HG03558 (cell line): Measurements from ENCODE around the gene DDX49.
"Not testable (repeated sequence)": the region's sequence is repeated elsewhere in the genome, so short reads cannot be mapped to it uniquely, and the experiment has no call there.

Experiments used
- ATAC-seq: cut with Tn5 transposase; IDR thresholded peaks from one replicate; pipeline ENCODE4 v1.9.1; 2021; ENCODE audit warnings: moderate number of reproducible peaks; ENCODE audit not compliant: unreplicated experiment; ENCODE audit errors: extremely low read depth

The DDX49 gene

DNA sequence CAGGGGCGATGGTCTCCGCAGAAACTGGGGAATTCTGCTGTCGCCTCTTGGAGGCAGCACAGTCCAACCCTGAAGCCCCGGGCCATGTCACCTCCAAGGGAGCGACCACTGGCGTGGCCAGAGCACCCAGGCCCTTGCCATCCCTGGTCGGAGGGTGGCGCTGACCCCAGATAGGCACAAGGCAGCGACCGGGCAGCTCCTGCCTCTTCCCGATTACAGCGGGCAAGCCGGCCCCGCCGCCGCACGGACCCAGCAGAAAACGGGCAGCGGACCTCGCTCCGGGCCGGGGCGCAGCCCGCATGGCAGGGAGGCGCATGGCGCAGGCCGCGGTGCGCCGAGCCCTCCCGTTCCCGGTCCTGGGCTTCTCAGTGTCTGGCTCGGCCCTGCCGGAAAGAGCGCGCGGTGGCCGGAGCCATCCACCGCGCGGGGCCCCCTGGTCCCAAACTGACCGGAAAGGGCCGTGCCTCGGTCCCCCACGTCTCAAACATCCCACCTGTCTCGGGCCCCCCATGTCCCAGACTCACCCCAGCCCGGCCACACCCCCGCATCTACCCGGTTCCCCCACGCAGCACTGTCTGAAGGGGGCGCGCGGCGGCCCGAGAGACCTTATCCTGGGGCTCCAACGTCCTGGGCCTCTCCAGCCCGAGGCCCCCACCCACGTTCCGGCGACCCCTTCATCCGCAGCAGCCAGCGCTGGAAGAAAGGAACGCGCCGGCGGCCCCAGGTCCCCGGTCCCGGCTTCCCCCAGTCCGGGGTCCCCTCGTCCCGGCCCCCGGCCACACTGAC lies 24.3 kb upstream of the DDX49 start:
- no peak for ATAC-seq

DNA sequence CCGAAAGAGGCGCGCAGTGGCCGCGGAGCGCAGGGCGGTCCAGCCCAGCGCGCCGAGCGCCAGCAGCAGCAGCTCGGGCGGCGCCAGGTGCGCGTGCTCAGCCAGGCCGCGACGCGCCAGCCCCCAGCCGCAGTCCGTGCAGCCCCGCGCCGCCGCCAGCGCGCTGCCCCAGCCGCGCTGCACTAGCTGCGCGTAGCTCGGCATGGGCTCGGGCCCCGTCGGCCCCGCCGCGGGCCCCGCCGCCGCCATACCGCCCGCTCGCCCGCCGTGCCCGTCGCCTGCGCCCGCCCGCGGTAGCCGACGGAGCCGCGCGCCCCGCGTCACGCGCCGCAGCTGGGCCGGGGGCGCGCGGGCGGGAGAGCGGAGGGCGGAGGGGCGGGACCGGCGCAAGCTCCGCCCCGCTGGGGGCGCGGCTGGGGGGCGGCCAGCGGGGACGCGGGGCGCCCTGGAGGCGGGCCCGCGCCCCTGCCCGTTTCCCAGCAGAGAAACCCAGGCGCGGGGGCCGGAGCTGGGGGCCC lies 23.6 kb upstream of the DDX49 start, which contains the start of gene CERS1:
TSS of gene CERS1 (minus strand) at position 335 of the 518 bp plus-strand sequence. CDS start at position 249, 86 bp downstream.
- ATAC-seq = no peak

DNA sequence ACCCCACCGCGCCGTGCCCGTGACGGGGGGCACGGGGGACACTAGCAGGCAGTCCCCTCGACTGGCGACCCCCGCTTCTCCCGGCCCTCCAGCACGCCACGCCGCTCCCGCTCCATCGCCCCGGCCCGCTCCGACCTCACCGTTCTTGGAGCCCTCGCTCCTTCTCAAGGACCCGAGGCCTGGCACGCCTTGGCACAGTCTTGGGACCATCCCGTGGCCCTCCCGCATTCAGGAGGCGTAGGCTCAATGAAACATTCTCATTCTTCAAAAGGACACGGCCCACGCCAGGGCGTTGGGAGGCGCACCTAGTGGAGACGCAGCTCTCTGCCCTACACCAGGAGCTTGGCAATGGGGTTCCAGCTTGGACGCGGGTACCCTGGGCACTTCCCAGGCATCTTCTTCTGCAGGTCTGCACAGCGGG lies 23.1 kb upstream of the DDX49 start:
- ATAC-seq = no peak

DNA sequence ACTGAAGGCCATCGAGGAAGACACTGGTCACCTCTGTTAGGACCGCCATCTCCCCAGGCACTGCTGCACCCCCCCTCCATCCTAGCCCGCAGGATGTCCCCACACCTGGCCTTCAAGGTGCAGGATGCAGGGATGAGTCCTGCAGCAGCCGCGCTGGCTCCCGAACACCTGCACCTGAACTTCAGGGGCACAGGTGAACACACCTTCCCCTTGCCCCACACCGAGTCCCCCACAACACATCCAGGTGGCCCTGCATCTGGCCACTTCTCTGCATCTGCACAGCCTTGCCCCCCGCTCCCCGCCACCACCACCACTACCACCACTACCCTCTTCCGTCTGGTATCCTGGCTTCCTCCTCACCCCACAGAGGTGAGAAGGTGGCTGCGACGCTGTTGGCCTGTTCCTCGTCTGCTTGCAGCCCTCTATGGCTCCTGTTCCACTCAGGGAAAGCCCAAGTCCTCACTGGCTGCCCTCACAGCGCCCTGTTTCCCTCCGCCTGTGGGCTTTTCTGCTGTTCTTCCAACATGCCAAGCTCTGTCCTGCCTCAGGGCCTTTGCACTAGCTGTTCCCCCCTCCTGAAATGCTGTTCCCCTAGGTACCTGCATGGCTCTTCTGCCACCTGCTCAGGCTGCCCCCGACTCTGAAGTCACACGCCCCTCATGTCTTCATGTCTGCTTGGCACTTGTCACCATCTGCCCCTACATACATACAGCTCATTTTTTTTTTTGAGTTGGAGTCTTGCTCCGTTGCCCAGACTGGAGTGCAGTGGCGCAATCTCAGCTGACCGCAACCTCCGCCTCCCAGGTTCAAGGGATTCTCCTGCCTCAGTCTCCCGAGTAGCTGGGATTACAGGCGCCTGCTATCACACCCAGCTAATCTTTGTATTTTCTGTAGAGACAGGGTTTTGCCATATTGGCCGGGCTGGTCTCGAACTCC lies 22.2 kb upstream of the DDX49 start:
- no peak for ATAC-seq

DNA sequence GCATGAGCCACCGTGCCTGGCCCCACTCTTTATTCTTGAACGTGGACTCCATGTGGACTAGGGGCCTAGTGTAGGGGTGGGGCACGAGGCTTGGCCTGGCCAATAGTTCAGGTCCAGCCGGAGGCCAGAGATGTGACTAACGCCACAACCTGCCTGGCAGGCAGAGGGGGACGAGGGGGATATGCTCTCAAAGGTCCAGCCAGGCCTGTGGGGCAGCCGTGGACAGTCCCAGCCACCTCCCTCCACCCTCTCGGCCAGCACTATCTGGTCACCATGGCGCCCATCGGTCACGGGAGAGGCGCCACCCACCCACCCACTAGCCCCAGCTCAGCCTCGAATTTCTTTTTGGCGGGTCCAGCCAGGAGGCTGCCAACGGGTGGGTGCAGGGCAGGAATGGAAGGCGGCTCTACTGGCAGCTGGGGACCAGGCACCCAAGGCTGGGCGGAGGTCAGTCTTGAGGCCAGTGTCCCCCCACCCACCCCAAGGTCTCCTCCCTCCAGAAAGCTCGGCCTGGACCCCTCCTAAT lies 21.4 kb upstream of the DDX49 start:
- no peak for ATAC-seq

DNA sequence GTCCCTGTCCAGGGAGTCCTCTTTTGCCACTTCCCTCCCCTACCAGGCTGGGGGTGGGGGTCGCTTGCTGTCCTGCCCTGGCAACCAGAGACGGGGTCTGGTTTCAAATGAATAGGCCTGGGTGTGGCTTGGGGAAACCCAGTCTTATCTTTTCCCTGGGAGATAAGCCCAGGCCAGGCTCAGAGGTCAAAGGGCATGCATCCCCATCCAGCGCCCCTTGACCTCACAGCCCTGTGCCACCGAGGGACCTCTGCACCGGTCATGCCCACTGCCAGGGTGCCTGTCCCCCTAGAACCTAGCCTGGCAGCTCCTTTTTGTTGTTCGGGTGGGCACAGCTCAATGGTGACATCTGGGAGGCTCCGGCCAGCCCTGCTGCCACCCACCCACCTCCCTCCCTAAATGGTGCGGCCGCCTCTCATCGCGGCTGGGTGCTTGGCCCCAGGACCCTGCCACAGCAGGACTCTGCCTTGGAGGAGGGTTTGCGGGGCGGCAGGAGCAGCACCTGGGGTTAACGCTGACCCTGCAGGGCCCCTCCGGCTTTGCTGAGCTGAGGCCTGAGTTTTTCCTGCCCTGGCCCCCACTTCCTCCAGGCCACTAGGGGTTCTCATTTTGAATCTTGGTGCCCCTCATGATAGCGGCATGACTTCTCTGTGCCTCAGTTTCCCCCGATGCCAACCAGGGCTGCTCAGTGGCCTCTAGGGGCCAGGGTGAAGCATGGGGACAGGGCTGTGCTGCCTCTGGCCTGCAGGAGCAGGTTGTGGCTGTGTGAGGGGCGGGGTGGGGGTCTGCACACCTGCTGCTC lies 20.7 kb upstream of the DDX49 start:
- no peak for ATAC-seq

DNA sequence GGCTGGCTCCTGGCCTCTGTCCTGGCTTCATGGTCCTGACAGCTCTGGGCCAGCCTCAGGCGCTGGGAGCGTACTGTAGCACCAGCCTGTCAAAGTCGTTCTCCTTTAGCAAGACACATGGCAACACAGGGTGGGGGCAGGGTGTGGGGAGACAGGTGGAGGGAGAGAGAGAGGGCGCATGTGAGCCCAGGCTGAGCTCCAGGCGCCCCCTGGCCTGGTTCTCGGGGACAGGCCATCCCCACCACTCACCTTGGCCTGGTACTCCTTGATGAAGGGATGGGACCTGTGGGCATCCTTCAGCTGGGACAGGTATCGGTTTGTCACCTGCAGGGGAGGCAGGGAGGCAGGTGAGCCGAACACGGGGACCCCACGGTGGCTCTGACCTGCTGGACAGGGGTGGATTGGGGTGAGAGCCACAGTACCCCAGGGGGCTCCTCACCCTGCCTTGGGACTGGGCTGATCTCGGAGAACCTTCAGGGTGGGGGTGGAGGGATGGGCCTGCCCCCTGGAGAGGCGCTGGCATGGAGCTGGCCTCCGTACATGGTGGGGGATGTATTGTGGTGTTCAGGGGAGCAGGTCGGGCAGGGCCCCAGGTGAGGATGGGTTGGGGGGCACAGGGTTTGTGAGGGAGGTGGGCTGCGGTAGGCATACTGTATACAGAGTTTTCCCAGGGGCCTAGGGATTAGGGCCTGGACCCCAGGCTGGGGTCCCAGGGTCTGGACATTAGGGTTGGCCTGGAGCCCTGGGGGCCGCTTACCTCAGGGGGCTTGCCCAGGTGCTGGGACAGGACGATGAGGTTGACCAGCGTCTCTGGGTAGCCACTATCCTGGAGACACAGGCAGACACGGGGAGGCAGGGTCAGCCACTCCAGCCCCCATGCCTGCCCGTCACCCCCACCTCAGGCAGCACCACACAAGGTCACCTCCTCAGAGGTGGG lies 19.6 kb upstream of the DDX49 start:
- no peak for ATAC-seq

DNA sequence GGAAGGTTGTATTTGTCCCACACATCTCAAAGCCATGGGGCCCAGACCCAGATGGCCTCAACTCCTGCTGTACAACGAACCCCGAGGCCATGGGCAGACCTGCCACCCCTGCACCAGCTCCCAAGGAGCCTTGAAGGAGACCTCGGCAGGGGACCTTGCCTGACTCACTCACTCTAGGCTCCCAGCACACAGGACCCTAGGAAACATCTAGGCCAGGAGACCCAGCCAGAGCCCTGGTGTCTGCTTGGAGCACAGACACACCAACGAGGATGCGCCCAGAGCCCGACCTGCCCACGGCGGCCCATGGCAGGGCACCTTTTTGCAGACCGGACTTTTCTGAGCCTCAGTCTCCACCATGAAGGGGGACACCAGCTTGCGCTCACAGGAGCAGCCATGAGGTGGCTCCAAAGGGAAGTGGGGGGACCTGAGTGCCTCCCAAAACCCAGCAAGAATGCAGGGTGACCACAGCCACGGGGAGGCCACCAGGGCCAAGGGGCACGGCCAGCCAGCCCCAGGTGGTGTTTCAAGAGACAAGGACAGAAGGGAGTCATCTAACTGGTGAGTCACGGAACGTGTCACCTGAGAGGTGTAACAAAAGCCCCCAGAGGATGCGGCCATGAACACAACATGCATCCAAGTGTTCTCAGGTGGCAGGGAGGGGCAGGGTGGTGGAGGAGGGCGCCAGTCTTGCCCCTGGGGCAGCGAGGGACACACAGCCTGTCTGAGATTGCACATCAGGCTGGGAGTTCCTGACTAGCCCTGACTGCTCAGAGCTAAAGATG lies 18.6 kb upstream of the DDX49 start:
- no peak for ATAC-seq

DNA sequence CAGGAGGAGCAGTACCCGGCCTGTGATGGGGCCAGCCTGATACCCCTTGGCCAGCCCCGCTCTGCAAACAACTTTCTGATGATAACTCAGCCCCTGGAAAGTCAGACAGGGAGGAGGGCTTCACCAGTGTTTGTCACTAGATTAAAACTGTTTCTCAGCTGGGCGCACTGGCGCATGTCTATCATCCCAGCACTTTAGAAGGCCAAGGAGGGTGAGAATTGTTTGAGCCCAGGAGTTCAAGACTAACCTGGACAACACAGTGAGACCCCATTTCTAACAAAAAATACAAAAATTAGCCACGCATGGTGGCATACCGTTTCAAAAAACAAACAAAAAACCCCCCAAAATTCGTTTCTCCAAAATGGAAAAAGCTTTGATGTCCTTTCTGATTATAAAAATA lies 18.0 kb upstream of the DDX49 start:
- no peak for ATAC-seq

DNA sequence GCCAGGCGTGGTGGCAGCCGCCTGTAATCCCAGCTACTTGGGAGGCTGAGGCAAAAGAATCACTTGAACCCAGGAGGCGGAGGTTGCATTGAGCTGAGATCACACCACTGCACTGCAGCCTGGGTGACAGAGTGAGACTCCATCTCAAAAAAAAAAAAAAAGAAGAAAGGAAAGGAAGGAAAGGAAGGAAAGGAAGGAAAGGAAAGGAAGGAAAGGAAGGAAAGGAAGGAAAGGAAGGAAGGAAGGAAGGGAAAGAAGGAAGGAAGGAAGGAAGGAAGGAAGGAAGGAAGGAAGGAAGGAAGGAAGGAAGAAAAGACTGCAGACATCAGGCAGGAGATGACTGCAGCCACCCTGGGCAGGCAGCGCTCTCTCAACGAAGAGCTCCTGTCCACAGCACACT lies 17.0 kb upstream of the DDX49 start:
- ATAC-seq = not testable (repeated sequence)

DNA sequence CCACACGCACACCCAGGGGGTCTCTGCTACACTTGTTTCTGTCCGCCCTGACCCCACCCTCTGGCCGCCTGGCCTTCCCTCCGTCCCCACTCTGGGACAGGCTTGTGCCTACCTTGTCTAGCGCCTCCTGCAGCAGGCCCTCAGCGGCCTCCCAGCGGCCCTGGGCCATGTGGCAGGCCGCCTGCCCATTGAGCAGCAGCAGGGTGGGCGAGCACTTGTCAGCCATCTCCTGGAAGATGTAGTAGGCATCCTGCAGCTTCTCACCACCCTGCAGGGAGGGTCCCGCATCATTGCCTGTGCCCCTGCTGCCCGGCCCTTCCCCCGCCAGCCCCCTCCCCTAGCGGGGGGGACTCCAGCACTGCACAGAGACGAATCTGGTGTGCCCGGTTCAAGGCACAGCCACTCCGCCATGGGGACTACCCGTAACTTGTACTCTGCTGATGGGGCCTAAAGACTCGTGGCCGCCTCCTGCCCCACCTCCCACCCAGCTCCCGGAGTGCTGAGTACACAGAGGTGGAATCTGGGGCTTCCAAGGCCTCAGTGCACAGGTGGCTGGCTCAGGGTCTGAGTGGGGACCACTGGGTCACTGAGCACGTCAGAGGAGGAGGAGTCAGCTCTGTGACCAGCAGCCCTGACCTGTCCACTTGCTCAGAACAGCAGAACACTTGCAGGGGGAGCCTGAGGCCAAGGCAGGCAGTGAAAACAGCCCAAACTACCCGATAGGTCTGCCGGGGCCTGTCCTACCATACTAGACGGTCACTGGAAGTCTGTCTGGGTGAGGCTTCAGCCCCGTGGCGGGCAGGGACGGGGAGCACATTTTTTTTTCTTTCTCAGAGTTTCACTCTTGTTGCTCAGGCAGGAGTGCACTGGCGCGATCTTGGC lies 16.1 kb upstream of the DDX49 start:
- no peak for ATAC-seq

DNA sequence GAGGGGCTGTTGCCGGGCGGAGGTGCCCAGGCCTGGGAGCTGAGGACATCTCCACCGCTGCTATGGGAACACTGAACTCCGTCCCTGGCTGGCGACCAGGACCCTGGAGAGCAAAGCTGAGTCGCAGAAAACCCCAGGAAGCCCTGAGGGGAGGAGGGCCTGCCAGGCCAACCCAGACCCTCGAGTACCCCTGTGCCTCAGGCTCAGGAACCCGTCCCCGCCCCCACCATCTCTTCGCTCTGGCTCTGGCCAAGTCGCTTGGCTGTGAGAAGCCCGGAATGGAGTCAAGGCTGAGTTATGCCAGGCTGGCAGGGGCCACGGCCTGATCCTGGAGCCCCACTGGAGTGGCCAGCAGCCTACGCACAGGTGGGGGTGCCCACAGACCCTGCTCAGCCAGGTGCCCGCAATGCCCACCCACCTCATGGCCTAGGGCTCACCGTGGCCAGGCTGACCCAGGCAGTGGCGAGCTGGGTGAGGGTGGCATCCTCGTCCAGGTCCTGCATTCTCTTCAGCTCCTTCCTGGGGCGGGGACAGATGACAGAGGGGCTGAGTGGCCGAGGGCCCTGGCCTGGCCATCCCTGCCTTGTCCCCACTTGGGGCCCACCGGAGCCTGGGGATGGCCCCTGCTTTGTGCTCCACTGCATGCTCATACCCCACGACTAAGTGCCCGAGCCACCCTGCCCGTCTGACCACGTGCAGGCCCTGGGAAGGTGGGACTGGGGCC lies 15.0 kb upstream of the DDX49 start:
- no peak for ATAC-seq

DNA sequence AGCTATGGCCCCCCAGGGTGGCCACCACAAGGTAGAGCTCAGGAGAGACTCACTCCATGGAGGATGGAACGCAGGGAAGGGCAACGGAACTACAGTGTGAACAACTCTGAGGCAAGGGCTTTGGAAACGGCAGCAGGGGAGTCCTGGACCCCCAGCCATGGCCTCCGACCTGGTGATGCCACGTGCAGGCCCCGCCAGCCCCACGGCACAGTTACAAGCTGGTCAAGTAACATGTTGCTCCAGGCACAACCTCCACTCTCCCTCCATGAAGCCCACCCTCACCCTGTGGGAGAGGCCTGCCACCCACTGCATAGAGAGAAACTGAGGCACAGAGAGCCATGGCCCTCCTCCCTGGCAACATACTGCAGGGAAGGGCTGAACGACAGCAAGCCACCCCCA lies 14.5 kb upstream of the DDX49 start:
- no peak for ATAC-seq

DNA sequence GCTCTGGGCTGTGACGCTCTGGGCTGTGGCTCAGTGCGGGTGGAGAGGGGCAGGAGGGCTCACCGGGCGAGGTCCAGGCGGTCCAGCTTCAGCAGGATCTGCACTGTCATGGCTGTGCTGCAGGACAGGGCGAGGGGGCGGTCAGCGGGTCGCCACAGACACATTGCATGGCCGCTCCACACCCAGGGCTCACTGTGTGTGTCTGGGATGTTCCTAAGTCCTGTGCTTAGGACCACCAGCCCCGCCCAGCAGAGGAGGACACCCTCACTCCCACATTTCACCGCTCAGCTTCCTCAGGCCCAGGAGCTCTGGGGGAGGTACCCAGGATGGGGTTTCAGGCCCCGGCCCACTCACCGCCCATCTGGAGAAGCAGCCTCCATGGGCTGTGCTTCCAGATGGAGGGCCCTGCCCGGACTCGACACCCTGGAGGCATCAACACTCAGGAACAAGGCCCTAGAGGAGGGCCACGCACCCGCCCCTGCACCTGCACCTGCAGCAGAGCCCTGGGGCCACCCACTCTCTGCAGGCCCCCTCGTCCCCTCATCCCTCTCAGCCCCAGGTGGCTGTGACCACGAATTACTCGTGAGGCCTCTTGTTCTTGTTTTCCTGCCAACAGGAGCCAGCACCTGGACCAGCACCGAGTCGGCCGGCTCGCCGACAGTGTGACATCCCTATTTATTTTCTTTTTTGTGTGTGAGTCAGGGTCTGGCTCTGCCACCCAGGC lies 13.8 kb upstream of the DDX49 start:
- ATAC-seq = no peak

DNA sequence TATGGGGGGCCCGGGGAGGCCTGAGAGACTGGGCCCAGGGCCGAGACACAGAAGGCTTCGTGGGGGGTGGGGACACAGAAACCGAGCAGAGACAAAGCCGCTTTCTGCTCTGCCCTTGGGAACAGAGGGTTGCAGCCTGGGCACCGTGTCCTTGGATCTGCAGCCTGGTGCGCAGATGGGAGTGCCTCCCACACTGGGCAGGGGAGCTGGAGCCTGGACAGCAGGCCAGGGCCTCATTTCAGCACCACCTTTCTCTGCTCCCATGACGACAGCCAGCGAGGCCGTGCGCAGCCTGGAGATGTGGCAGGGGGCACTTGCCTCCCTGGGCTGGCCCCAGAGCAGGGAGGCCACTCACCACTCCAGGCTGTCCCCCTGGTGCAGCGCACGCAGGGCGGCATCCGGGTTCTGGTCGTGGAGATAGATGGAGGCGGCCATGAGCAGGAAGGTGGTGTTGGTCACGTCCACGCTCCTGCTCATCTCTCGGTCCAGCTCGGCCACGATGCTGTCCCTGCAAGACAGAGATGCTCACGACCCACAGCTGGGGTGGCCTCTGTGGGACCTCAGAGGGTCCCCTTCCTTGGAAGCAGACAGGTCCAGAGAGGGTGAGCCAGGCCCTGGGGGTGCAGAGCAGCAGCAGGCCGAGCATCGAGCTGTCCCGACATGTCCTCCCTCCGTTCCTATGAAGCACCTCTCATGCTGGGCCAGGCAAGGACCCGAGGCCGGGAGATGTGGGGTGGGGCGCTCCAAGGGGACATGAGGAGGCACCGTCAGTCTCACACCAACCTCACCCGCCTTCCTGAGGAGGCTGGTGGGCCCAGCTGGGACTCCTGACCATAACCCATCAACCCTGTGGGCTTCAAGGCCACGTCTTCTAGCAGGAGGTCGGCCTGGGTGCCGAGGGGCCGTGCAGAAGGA lies 12.7 kb upstream of the DDX49 start:
- ATAC-seq = no peak
